Stimulated activated naive CD8-positive, alpha-beta T cell treated with anti-CD3 and anti-CD28 coated beads, Interleukin-15, Interleukin-2, amounts not matched to agents 100 U/mL and 50 U/mL, for 24 hours (primary cell): ENCODE measurements around the gene ACP1.
A peak's percentile ranks its signal among the peaks of the same experiment; 100 is the strongest.

ENCODE experiments used
- ATAC-seq: fragments of 150-1000 bp; cut with Tn5 transposase; one replicate; pipeline ENCODE4 v1.10.0; 2021
- DNase-seq: peaks from one replicate; pipeline ENCODE4 v3.0.0; 2021

Gene ACP1

DNA sequence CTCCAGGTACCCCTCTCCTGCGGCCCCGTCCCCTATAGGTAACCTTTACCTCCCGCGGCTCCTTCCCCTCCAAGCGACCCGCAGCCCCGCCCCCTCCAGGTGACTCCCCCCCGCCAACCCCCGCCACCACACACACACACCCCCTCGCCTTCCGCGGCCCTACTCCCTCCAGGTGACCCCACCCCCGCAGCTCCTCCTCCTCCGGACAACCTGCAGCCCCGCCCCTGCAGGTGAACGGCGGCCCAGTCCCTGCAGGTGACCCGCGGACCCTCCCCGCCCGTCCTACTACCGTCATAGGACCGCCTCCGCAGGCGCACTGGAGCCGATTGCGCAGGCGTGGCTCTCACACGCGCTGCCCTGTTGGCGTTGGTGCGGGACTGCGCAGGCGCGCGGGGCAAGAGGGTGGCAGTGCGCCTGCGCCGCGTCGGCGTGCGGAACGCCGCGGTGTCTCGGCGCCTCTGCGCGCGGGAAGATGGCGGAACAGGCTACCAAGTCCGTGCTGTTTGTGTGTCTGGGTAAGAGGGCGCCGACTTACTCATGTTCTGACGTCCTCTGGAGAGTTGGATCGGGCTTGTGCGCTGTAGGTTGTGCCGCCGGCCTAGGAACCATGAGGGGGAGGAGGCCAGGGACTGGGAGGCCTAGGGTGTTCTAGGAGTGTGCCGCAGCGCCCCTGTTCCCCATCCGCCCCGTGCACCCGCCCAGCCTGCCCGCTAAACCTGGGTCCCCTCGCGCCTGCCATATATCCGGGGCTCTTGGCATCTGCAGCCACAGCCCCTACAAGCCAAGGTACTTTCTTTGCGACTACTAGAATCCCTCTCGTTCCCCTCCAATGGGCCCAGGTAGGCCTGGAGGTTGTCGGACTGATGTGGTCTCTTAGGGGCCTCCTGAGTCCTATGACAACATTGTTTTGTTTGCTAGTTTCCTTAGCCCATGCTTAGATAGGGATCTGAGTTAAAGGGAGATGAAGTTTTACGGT, at the start of gene ACP1:
TSS of gene ACP1 (plus strand) at position 455 of the 976 bp plus-strand sequence. CDS start at position 473, 18 bp downstream.
- ATAC-seq (peak; percentile 85), DNase-seq (peak; percentile 95)

DNA sequence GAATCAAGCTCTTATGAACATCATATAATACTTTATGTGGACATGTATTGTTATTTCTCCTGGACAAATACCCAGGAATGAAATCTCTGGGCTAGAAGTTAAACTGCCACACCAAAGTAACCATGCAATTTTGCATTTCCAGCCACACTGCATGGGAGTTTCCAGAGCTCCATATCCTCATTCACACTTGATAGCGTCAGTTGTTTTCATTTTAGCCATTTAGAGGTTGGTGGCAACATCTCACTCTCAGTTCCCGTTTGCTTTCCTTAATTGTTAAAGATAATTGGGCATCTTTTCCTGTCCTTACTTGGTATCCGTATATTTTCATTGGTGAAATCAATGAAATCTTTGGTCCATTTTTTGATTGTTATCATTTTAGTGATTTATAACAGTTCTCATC, 48.7 kb upstream of the ACP1 start:
- no peak for DNase-seq
- ATAC-seq, result no peak

DNA sequence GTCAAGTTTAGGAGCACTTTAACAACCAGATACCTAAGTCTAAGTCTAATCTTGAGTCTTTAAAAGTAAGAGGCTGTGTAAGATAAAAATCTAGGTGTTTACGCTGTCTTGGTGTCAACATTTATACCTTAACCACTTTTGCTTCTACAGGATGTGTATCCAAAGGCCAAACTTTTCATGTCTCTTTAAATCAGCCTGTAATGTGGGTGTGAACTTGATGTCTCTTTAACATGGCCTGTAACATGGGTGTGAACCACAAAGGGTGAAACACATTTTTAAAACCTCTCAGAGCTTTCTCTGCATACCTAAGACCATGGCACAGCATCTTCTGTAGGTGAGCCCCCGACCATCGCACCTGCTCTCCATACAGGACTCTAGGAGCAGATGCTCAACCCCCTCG, 41.3 kb upstream of the ACP1 start:
- ATAC-seq (no peak), DNase-seq (no peak)

DNA sequence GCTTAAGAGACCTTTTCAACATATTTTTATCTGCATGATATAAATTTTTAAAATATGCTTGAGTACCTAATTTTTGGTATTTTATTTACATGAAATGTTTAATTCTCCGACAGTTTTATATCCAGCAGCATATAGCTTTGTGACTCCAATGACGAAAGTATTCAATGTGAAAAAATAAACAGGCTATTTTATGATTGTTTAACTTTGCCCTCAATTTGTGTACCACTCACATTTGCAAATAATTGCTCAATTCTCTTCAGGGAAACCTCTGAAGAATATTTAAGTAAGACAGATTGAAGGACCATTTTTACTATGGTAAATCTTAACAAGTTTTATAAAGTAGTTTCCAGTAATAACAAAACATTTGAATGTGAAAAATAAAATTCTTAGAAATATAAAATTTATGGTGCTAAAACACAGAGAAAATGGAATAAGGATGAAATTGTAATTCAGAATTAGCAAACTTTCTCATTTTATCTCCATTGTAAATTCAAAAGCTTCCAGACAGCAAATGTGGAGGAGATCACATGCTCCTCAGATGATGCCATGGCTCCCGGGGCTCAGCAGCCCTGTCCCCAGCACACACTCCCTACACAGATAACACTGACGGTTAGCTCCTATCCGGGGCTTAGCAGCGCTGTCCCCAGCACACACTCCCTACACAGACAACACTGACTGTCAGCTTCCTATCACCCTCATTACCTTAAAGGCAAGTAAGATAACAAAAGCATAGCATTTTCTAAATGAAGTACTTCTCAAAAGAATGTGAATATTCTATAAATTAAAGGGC, 40.6 kb upstream of the ACP1 start:
- DNase-seq (no peak), ATAC-seq (no peak)

DNA sequence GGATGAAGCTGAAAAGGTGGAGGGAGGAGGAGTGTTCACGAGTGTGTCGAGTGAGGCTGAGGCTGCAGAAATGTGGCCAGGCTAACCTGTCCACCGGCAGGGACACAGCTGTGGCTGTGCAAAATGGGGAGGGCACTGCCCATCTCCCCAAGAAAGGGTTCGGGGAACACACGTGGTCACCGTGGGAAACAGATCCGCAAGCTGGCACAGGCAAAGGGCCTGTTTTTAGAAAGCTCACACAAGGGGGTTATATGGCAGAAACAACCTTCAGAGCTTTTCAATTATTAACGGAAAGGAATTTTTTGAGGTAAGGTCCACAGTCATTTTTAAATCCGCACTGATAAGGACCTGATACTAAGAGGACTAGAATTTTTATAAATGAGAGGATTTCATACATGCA, 36.6 kb upstream of the ACP1 start:
- no peak for ATAC-seq
- no peak for DNase-seq

DNA sequence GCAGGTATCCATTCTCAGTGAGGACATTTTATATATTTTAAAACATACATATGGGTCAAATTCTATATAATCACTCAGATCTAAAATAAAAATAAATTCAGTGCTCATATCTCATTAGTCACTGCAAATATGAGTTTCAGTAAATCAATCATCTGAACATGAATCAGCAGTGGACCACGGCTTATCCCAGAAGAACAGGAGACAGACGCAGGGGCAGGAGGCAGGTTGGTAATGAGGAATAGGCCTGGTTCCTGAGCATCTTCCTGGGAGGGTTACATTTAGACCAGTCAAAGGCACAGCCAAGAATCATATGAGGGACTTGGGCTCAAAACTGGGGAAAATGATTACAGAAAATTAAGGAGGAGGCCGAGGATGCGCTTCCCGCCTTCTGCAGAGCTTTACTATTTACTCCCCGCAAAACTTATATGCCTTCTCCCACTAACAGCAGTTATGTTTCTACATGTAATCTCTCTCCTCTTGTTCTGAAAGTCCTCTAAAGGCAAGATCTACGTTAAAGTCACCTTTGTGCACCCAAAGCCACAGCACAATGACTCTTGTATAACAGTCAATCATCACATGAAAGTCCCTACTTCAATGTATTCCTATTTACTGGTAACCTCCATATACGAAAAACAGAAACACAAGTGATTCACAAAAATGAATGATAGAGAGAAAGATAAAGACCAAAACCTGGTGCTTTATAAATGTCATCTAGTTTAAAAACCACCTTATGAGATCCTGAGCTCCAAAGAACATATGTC, 36.0 kb upstream of the ACP1 start:
- ATAC-seq (no peak), DNase-seq (no peak)

DNA sequence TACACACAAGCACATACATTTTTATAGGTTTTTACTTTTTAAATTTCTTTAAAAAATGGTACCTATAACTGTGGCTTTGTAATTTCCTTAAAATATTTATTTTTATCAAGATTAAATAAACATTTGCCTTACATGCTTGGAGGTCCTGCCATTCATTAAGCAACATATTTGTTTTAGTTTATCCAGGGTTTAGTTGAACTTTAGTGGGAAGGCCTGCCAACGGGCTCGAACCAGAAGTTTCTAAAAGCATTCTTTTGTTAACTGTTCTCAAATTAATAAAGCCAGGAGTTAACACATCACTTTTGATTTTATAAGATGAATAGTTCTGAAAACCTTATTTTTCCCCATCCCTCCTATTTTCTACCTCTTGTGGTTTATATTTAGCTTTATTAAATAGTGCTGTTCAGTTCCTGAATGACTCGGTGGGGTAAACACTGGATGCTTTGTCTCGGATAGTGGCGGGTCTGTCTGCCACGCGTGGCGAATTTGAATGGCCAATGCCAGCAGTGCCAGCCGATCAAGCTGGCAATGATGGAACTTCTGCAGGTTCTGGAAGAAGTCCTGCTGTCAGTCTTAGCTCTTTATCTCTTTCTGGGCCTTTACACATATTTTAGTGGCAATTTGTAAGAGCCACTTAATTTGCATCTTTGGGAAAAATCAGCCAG, 33.1 kb upstream of the ACP1 start:
- no peak for ATAC-seq
- DNase-seq, result no peak

DNA sequence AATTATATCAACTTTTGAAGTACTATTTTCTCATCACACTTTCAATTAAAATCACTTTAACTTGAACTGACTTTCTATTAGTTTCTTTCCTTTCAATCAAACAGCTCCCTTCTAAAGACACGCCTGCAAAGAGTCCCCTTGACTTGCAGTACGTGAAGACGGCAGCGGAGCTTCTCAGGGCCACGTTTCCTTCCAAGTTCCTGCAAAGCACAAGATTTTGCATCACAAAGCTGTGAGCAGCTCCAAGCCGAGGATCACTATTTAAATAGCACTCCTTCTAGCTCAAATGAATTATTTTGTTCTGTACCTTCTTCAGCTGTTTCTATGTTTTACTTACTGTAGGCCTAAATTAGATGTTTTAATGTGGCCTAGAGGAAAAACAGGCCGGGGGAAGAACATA, 31.7 kb upstream of the ACP1 start:
- DNase-seq, result no peak
- no peak for ATAC-seq

DNA sequence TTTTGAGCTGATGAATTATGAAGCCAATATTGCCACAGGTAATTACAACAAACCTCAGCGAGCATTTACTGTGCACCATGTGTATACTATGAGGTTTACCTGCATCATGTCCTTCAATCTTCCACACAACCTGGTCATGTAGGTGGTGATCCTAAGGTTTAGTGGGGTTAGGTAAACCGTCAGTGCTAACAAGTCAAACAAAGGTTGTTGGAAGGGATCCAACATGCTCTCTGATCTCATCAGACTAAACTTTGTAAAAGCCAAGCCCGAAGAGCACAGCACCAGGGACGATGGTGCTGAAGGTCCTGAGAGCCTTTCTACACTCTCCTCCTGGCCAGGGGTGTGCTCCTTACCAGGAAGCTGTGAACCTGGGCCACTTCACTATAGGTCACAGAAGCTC, 30.3 kb upstream of the ACP1 start:
- DNase-seq (no peak), ATAC-seq (no peak)

DNA sequence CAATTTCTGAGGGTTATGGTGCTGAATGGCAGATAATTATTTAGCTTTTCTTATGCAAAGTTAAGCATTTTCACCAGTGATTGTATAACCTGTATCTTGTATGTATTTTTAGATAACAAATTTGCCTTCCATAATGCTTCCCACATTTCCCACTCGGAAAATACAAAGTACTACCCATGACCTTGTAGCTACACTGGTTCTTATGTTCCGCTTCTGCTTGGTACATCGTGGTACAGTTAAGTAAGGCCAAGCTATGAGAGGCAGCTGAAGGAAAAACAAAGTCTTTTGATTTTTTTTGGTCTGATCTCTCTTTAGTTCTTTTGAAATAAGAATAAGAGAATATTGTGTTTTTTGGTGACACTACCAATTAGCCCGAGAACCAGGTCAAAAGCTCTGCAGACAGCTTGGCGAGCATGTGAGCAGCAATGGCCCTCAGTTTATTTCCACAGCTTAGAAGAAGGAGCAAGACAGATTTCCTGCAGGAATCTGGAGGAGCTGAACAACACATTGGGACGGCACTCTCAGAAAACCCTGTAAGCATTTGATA, 27.7 kb upstream of the ACP1 start:
- DNase-seq (no peak), ATAC-seq (no peak)

DNA sequence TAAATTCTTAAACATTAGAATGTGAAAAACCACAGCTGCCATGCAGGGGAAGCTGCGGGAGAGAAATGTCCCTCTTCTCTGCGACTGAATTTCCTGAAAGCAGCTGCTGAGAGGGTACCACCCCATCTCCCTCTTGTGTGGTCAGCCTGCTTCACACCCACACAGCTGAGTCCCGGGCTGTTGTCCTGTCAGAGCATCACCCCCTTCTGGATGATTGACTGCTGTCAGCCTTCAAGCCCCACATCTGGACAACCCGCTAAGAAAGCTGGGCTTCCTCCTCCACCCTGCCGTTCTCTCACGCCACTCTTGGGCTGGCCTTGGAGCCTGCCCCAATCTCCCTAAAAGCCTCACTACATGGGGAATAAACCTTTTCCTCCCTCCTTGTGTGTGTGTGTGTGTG, 26.9 kb upstream of the ACP1 start:
- DNase-seq (no peak), ATAC-seq (no peak)

DNA sequence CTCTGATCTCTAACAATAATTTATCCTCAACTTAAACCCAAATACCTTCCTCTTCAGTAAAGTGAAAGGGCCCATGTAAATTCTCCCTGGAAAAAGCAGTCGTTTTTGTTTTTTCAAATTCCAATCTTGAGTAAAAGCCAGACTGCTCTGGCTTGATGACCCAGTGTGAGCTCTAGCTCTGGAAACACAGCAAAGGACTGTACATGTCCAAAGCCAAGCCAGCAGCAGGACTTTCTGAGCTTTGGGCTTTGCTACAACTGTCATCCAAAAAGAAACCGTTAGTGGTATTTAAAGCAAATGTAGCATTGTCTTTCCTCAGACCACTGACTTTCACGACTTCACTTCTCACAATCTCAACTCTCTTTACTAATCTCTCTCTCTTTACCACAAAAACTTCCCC, 26.3 kb upstream of the ACP1 start:
- no peak for ATAC-seq

DNA sequence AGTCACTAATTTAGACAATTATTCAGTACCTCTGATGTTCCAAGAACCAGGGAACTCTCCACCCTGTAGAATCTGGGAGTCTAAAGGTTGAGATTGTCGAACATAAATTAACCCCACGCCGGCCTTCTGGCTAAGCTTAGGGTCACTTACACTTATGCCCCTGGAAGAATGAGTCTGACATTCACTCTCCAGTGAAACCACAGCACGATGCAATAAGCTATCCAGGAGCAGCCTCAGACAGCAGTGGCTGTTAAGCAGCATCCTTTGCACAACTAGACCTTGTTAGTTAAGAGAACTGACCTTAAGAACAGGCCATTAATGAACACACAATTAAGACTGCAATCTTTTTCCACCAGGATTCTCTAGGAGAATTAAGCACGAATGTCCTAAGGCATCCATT, 25.9 kb upstream of the ACP1 start:
- no peak for DNase-seq
- no peak for ATAC-seq

More for the DNA sequence above, 26.3 kb upstream of the ACP1 start:
- DNase-seq, result no peak

DNA sequence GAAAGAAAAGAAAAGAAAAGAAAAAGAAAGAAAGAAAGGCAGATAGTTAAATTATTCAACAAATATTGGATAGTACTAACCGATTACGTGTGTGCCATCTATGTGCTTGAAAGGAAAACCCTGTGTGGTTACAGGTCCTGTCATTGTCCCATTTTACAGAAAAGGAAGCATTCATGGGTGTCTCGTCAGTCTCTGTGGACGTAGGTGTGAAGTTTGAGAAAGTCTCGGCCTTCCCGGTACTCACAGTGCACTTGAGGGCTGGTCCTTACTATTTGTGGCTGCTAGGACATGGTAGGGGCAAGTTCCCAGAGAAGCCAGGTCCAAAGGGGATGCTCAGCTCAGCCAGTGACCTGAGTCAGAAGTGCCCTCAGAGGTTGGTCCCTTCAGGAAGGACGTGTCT, 20.2 kb upstream of the ACP1 start:
- no peak for ATAC-seq
- no peak for DNase-seq

DNA sequence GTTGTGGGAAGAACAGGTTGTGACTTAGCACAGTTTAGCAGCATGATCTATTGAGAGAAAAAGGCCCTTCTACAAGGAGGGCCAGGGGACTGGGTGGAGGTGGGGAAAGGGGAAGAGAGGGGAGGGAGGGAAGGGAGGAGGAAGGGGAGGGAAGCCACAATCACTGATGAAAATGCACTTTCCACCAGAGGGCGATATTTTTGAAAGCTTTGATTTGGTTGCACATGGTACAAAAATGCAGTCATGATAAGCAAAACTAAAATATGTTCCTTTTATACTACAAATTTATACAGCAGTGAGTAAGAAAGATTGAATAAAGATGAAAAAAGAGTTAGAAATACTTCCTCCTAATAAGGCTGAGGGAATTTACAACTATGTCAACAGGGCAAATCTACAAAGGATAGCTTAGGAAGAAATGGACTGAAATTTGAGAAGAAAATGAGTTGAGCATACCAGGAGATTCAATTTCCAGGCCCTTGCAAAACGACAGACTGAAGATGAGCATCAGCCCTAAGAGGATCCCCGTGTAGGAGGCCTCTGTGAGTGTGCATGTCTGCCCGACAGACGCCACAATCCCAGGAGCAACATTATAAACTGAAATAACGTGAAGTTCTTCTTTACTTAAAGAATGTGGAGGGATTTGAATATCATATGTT, 18.1 kb upstream of the ACP1 start:
- no peak for ATAC-seq

DNA sequence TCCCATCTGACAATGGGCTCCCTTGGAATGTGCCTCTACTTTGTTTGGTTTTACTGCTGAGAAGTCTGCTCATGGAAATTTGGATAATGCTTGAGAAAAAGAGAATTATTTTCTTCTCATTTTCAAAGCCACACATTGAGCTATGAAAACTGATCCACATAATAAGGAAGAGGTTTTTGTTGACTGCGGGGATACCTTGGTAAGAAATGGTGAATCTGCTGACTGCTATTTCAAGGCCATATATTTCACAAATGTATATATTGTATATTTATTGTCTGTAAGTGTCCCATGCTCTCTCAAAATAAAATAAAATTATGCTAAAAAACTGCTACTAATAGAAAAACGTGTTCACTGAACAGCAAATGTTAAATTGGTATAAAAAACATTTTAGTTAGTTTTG, 16.0 kb upstream of the ACP1 start:
- DNase-seq (no peak), ATAC-seq (no peak)

More for the DNA sequence above, 18.1 kb upstream of the ACP1 start:
- peak; percentile 23 for DNase-seq

DNA sequence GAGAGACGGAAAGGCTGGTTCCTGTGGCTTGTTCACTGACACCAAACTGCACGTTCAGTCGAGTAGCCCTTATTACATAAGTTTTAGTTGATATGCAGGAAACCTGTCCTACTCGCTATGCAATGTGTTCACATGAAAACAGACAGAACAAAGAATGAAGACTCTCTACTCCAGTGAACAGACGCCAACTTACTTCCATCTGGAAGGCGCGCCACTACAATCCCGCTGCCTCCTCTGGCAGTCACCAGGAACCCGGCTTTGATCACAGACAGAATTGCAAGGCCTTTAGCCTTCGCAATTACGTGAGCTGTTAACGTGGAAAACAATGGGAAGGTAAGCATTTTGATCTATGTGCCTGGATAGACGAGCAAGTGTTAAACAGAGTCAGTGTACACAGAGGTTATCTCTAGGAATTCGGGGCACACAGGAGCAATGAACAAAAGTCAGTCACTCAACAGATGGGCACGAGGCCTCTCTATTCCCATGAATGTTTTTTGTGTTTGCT, 15.2 kb upstream of the ACP1 start:
- ATAC-seq (no peak), DNase-seq (no peak)

DNA sequence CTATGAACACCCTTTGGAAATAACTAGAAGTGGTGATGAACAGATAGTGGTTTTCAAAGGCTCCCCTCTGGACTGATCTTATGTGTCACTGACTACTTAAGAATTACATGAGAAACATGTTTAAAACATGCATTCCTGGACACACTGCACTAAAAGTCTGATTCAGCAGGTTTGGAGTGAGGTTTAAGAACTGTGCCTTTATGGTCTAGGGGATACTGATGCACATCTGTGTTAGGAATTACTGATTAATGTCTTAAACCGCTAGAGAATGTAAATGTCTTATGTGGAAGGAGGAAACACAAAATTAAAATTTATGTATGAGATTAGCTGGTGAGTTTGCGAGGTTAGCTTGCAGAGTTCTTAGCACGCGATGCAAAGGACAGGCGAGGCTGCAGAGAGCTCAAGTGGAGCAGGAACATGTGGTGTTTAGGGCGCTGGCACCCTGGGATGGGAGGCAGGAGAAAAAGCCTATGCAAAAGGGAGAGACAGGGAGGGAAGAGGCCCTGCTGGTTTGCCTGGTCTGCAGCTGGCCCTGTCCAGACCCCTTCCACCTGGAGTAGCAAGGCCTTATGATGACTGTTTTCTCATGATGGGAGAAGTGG, 12.6 kb upstream of the ACP1 start:
- no peak for ATAC-seq

DNA sequence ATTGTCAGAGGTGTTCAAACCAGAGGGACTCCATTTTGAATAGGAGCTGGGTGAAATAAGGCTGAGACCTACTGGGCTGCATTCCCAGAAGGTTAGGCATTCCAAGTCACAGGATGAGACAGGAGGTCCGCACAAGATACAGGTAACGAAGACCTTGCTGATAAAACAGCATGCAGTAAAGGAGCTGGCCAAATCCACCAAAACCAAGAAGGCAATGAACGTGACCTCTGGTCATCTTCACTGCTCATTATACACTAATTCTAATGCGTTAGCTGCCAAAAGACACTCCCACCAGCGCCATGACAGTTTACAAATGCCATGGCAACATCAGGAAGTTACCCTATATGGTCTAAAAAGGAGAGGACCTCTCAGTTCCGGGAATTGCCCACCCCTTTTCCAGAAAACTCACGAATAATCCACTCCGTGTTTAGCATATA, 11.5 kb upstream of the ACP1 start:
- ATAC-seq (no peak), DNase-seq (no peak)

More for the DNA sequence above, 12.6 kb upstream of the ACP1 start:
- no peak for DNase-seq

DNA sequence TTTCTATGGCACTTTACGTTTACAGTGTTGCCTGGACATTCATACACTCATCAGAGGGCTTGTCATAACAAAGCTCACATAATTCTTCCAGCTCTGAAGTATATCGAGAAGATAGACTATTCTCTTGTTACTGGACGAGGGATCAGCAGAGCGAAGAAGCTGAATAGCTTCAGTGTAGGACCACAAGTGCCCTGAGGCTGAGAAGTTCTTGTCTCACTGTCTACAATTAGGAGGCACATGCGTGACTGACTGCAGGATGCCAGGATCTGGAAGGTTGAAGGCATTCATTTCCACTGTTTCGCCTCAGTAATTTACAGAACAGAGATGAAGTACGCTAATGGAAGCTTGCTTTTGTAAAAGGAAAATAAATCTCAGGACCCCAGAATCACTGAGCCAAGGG, 10.5 kb upstream of the ACP1 start:
- DNase-seq, result no peak
- ATAC-seq, result no peak
